Activated effector memory CD4-positive, alpha-beta T cell treated with anti-CD3 and anti-CD28 coated beads, Interleukin-2, amount 50 U/mL, for 16 hours (primary cell): ENCODE measurements around the gene KCNK10.
"Not testable (repeated sequence)": the region's sequence is repeated elsewhere in the genome, so short reads cannot be mapped to it uniquely, and the experiment has no call there.

Experiments used
- DNase-seq: peaks from one replicate; pipeline ENCODE4 v3.0.0-alpha.2; 2020

Gene KCNK10

GRCh38 chr14:88264116-88264515 lies 59.0 kb downstream of the KCNK10 start:
- no peak for DNase-seq

GRCh38 chr14:88261302-88261701 lies 61.8 kb downstream of the KCNK10 start:
- not testable (repeated sequence) for DNase-seq

- DNase-seq, result no peak
Measured at GRCh38 chr14:88258021-88258420, 65.0 kb downstream of the KCNK10 start.

GRCh38 chr14:88256997-88257950 lies 65.8 kb downstream of the KCNK10 start:
- no peak for DNase-seq

- no peak for DNase-seq
Measured at GRCh38 chr14:88255798-88256197, 67.3 kb downstream of the KCNK10 start.

GRCh38 chr14:88255196-88255595 lies 67.9 kb downstream of the KCNK10 start:
- DNase-seq, result no peak

GRCh38 chr14:88252498-88252897 lies 70.6 kb downstream of the KCNK10 start:
- no peak for DNase-seq

GRCh38 chr14:88251650-88252049 lies 71.4 kb downstream of the KCNK10 start:
- DNase-seq, result no peak

- no peak for DNase-seq
Measured at GRCh38 chr14:88249266-88249665, 73.8 kb downstream of the KCNK10 start.

GRCh38 chr14:88248606-88249005 lies 74.5 kb downstream of the KCNK10 start:
- no peak for DNase-seq

- DNase-seq, result no peak
Measured at GRCh38 chr14:88247228-88247627, 75.8 kb downstream of the KCNK10 start.

- no peak for DNase-seq
Measured at GRCh38 chr14:88245321-88245720, 77.7 kb downstream of the KCNK10 start.

- no peak for DNase-seq
Measured at GRCh38 chr14:88243946-88244345, 79.1 kb downstream of the KCNK10 start.

- DNase-seq, result no peak
Measured at GRCh38 chr14:88242446-88242845, 80.6 kb downstream of the KCNK10 start.

GRCh38 chr14:88241810-88242209 lies 81.3 kb downstream of the KCNK10 start:
- no peak for DNase-seq

- DNase-seq, result no peak
Measured at GRCh38 chr14:88234442-88234841, 88.6 kb downstream of the KCNK10 start.

- no peak for DNase-seq
Measured at GRCh38 chr14:88233915-88234314, 89.2 kb downstream of the KCNK10 start.

GRCh38 chr14:88232771-88233170 lies 90.3 kb downstream of the KCNK10 start:
- DNase-seq, result no peak

- no peak for DNase-seq
Measured at GRCh38 chr14:88231603-88232002, 91.5 kb downstream of the KCNK10 start.

- DNase-seq, result no peak
Measured at GRCh38 chr14:88229428-88229827, 93.6 kb downstream of the KCNK10 start.

- no peak for DNase-seq
Measured at GRCh38 chr14:88228522-88229236, 94.4 kb downstream of the KCNK10 start.

GRCh38 chr14:88227693-88228092 lies 95.4 kb downstream of the KCNK10 start:
- no peak for DNase-seq

GRCh38 chr14:88225721-88226120 lies 97.3 kb downstream of the KCNK10 start:
- no peak for DNase-seq
